Caki2 (cell line): ENCODE data around the gene CDC42EP3. TPM values are rescaled to one million over a fixed set of nuclear protein-coding genes. Genes with fewer than 3 reads are reported as not detected.

Experiments used
- DNase-seq: peaks from one replicate; pipeline ENCODE4 v3.0.0-alpha.2; 2015; ENCODE audit warnings: low read depth
- in situ Hi-C: cut with HindIII; loops from 2 replicates; pipeline ENCODE4 v1.10.0; 2016; ENCODE audit warnings: low sequenced_read_pairs, low pct_unique_long_range_greater_than_20kb, mixed read lengths
- total RNA-seq: library from RNA; depleted of rRNA; stranded (reverse); fragments of >200 nt; shearing (Covaris generic); gene quantifications from 2 replicates; pipeline ENCODE4 v1.2.3, GENCODE V29; 2014; ENCODE audit warnings: low replicate concordance; rRNA removed

The CDC42EP3 gene, protein sequence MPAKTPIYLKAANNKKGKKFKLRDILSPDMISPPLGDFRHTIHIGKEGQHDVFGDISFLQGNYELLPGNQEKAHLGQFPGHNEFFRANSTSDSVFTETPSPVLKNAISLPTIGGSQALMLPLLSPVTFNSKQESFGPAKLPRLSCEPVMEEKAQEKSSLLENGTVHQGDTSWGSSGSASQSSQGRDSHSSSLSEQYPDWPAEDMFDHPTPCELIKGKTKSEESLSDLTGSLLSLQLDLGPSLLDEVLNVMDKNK
- total RNA-seq, result 25.5 and 41.0 TPM in 2 replicates

DNA sequence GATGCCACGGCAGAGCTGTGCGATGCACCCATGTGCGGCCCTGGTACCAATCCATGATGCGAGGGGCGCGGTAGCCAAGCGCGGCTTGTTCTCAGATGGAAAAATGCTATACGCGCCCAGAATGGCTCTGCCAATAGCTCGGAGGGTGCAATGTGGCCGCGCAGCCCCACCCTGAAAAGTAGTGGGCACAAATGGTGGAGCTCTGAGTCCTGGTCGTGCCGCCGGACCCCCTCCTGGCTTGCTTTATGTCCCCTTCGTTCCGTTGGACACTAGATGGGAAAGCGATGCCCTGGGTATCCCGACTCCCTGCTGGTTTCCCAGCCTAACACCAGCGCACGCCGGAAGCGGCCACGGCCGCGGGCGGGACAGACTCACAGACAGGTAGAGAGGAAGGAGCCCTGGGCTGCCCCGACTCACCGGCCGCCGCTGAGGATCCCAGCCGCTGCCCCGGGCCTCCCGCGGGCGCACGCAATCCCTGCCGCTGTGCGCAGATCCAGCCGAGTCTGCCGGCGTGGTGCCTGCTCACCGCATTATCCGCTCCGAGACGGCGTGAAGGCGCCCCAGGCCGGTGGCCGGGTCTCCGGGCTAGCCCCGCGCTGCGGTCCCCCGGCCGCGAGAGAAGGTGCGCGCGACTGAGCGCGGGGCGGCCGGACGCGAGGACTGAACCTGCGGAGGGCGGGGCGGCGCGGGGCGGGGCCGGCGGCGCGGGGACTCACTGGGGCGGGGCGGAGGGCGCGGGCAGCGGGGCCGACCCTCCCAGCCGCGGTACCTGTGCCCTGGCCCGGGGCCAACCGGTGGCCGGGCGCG lies at the start of gene CDC42EP3:
Gene CDC42EP3 (minus strand): TSS at position 634 of the 807 bp plus-strand sequence. CDS start 25,055 bp downstream, outside the sequence.
- in situ Hi-C loops, result no loop called here
- DNase-seq, result peak; percentile 71

DNA sequence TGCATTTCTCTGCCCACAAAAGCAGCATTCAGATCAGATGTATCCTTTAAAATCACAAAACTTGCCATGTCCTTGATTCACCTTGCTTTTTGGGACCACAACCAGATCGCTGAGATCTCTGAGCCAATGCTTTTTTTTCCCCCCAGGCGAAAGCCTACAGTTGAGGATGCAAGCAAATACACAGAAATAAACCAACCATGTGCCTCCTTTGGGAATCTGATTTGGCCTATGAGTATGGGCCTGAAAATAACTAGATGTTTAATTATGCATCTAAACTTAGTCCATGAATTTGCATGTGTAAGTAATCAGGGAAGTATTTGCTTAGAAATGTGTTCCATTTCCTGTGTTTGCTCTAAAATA lies 49.7 kb upstream of the CDC42EP3 start:
- no peak for DNase-seq
- in situ Hi-C loops, result no loop called here

DNA sequence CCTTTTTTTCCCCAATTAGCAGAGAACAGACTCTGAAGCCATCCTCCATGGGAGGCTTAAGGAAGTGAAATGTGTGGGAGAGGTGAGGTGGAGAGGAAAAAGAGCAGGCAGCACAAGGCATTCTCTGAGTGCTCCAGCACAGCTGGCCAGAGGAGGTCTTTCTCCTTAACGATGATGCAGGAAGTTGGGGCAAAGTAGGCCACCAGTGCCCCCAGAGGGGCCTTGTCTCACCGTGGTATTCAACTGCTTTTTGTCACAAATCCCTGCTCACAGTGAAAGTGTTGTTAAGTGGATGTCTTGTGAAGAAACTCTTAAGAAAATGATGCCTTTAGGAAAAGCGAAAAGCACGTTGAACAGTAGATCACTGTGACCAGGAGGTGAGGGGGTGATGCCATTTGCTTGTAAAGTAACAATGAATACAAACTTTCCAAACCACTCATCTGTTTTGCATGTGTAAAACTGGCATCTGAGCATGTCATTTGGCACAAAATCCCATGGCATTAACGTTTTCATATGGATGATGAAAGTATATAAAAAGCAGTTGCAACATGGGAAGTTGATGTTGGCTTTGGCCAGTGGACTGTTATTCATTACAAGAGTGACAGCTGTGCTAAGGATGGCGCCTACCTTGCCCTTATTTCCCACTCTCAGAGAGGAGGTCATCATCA lies 49.2 kb upstream of the CDC42EP3 start:
- in situ Hi-C loops, result no loop called here
- no peak for DNase-seq

DNA sequence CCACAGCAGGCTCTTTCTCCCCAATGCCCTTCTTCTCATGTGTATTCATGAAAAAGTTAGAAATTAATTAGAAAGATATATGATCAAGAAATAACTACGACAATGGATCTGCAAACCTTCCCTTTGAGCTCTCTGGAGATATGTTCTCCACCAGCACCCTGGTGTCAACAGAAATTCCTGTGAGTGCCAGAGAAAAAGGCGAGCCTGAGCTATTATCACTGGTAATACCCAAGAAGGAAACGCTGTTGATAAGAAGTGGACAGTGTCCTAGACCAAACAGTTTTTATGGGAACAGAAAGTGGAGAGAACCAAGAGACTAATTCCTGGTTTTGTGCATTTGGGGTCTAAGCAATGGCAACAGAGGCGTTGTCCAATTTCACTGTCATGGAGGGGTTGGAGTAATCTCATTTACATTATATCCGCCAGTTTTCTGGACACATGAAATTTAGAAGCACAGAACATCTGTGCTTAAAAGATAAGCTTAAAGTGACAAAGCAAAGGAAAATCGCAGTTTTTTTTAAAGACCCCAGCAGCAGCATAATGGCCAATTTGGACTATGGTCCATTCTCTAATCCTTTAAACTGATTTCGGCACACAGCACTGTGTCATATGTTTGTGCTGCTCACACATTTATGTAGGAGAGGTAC lies 47.2 kb upstream of the CDC42EP3 start:
- DNase-seq, result no peak
- in situ Hi-C loops, result no loop called here

DNA sequence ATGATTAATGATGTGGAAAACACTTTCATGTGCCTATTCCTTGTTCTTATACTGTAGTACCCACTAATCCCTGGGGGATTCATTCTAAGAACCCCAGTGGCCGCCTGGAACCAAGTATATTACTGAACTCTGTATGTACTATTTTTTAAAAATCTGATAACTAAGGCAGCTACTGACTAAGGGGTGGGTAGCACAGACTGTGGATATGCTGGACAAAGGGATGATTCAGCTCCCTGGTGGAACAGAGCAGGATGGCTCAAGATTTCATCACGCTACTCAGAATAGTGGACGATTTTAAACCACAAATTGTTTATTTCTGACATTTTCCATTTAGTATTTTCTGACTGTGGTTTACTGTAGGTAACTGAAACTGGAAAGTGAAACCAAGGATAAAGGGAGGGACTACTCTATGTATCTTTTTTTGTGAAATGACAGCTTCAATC lies 41.8 kb upstream of the CDC42EP3 start:
- in situ Hi-C loops, result no loop called here

DNA sequence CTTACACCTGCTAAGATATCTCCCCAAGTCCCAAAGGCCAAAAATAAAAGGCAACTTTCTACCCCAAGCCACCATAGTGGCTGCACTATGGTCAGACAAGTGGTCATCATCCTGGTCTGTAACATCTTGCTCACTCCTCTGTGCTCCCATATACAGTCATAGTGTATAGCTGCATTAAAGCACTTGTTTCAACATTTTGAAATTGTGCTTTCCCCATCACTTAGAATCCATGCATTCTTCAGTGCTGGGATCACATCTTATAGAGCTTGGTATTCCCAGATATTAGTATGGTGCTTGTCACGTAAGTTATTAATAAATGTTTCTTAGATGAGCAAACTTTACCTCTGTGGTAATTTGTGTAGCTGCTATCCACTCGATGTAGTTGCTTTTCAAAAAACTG lies 40.4 kb upstream of the CDC42EP3 start:
- peak; percentile 12 for DNase-seq
- in situ Hi-C loops, result no loop called here

More for the DNA sequence above, 41.8 kb upstream of the CDC42EP3 start:
- DNase-seq, result no peak

DNA sequence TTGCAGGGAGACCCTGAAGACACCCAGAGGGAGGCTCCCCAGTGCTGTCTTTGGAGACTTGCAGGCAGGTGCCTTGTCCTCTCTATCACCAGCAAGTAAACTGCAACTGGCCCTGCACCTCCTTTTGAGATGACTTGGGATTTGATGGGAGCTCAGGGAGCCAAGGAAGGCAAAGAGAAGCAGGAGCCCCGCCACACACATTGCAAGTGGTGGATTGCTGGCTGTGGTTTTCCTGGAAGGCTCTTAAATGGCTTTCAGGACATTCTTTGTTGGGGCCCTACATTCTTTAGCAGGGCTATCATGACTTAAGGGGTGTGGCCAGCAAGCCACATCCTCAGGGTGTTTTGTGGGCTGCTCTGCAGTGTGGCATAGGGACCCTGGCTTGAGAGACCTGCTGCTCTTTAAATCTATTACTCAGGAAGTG lies 39.9 kb upstream of the CDC42EP3 start:
- DNase-seq, result peak; percentile 61
- in situ Hi-C loops, result no loop called here

DNA sequence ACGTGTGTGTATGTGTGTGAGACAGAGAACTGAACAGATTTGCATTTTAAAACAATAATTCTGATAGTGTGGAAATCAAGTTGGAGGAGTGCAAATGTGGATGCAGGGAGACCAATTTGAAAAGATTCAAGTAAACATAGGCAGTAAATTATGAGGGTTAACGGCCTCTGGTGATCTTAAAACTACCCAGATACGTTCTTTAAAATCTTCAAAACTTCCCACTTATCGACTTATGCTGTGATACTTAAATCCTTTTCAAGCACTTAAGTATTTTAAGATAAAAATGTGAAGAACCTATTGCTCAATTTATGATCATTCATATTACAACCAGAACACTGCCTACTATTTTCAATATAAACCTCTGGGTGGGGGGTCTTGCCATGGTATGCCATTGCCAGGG lies 37.7 kb upstream of the CDC42EP3 start:
- in situ Hi-C loops, result no loop called here

DNA sequence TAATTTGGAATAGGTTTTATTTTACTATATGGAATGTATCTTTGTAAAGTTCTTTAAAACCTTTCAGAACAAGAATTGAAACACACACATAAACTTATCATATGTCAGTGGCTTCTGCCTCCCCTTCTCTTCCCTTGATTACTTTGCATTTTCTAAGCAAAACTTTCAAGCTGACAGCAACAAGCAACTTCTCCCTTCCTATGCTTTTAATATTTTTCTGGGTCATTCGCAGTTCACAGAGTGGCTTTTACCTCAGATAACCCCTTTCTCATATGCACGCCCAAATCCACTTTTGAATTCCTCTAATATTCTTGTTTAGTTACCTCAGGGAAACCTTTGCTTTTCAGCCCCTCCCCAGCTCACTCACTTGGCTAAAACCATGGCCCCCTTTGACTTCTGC lies 36.7 kb upstream of the CDC42EP3 start:
- in situ Hi-C loops, result no loop called here
- DNase-seq, result no peak

More for the DNA sequence above, 37.7 kb upstream of the CDC42EP3 start:
- no peak for DNase-seq

DNA sequence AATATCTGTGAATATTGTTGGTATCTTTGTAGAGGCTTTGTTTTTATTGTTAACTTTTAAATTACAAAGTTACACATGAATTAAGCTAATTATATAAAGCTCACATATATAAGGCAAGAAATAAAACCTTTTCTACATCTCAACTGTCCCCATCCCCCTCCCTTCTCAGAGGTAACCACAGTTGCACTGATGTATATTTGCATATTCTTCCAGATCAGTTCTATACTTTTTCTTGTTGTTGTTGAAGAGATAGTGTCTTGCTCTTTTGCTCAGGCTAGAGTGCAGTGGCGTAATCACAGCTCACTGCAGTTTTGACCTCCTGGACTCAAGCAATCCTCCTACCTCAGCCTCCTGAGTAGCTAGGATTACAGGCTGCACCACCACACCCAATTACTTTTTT lies 36.0 kb upstream of the CDC42EP3 start:
- in situ Hi-C loops, result no loop called here

DNA sequence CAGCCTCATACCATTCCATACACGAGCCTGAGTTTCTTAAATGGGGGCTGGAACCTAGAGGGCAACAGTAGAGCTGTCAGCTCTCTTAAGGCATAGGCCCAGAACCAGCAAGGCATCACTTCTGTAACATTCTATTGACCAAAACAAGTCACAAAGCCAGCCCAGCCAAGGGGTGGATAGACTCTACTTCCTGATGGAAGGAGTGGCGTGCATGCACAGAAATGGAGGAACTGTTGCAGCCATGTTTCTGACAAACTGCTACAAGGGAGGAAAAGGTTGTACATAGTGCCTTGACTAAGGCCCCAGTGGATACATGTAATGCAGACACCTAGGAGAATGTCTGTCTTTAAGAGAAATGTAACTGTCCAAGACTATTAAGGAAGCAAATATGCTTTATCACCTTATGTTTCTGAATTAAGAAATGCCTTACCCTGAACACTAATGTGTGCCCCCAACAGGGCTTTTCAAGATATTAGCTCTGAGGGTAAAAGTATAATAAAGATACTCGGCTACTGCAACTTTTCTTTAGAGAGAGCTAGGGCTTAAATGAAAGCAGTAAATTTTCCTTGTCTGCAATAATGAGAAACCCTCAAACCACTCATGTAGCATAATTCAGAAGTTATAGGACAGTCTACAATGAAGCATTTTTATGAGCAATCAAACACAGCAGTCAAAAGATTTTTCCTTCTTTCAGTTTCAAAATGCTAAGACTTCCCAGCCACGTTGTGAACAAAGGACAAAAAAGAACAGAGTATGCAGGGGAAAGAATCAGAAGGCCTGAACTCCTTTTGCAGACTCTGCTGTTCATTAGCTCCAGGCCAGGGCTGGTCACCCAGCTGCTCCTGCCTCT lies 35.1 kb upstream of the CDC42EP3 start:
- DNase-seq, result no peak
- in situ Hi-C loops, result no loop called here

More for the DNA sequence above, 36.0 kb upstream of the CDC42EP3 start:
- no peak for DNase-seq

DNA sequence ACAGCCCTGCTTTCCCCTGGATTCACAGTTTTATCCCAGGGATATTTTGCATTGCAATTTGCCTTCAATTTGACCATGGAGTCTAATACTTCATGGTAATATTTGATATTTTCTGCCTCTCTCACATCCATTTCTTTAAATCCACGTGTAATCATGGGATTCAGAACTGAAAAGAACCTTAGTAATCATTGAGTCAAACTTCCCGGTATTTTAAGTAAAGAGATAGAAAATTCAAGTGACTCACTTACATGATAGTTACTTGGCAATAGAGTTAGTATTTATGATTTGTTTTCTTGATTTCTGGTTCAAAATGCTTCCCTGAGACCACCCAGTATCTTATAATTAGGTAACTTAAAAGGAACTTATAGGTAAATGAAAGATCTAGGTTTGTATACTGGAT lies 33.7 kb upstream of the CDC42EP3 start:
- in situ Hi-C loops, result no loop called here
- DNase-seq, result no peak

DNA sequence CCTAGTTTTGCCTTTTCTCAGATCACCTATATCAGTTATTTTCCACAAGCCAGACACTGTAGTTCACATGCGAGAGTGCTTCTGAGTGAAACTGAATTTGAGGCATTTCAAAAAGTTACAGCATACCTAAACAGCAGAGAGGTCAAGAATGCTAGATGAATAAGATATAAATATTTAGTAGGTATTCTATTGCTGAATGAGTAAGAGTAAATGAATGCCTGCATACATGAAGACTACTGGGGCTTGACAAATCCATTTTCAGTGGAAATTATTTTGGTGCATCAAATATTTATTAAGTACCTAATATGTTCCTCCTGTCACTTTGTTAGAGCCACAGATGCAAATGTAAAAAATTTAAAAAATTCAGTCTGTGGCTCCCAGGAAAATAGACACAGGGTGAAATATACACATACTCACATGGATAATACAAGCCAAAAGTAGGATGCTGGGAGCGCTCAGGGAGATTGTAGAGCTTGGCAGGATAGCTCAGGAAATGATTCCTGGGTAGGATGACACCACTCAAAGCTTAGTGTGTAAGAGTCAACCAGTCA lies 27.6 kb upstream of the CDC42EP3 start:
- DNase-seq, result peak; percentile 83
- in situ Hi-C loops, result no loop called here

DNA sequence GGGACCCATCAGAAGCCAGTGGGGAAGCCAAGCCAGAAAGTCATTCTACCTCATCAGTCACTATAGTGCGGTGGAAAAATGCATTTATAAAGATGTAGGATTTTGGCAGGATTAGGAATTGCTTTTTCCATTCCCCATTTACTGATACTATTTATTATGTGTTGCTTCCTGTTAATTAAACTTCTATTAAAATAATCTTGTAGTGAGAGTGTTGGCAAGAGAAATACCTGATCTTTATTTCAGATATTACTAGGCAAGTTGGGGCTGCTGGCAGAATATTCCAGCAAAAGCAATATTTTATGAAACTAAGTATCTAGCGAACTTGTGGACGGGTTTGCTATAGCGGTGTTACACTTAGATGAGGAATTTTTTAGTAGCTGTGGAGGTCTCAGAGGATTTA lies 23.9 kb upstream of the CDC42EP3 start:
- no peak for DNase-seq
- in situ Hi-C loops, result no loop called here

DNA sequence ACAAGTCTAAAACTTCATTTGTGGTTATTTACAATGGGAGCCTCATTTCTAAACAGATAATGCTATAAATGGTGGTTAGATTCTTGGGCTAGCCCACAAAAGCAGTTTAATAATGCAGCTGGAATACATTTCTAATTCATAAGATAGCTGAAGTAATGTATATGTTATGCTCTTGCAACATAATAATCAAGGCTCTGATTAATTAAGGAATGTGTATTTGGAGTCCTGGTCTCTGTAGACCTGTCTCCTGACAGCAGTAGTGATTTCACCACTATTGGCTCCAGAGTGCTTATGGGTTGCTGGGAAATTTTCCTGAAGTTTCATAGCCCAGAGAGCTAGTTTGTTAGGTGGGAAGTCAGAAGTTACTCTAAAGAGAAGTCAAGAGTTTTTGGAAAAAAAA lies 21.3 kb upstream of the CDC42EP3 start:
- in situ Hi-C loops, result no loop called here
- DNase-seq, result no peak

DNA sequence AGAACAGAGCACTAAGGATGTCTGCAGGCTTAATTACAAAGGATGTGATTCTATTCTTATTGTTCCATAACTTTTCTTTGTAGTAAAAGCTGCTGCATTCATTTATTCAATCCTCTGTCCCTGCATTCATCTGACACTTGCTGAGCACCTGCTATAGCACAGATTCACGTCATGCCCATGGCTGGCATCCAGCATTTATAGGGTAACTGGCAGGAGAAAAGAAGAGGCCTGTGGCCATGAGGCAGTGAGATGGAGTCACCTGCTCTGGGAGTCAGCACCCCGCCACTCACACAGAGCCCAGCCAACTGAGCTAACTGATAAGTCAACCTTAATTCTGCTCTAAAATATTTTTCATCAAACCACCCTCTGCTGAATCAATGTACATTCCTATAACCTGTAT lies 18.3 kb upstream of the CDC42EP3 start:
- in situ Hi-C loops, result no loop called here
- no peak for DNase-seq

DNA sequence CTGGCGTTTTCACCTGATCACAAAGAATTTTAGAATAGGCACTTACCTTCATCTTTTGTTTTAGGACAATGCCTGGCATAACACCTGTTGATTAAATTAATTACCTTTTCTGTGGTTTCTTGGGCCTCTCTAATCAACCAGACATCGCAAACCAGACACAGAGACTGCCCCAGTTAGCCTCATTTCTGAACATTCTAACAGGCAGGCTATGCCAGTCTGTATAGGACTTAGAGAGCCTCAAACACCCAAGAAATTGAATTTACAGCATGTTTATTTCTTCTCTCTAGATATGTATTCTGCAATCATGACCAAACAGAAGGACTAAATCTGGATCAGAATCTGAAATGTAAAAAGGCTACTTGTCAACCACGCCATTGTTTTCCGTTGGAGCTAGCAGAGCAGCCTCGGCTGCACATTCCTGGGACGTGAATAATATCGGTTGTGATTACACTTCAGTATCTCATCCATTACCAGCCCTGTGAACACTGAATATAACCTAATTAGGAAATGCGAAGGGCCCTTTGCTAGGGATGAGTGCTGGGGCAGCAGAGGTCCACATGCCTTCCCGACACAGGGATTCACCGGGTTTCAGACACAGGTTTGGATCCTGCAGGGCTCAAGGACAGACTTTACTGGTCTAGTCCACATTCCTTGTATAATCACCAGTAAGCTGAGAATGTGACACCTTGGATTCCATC lies 17.5 kb upstream of the CDC42EP3 start:
- DNase-seq, result peak; percentile 74

More for the DNA sequence above, 17.5 kb upstream of the CDC42EP3 start:
- in situ Hi-C loops, result no loop called here
